K562 (cell line): ENCODE results near the gene FOXO3. TPM values are rescaled to one million over a fixed set of nuclear protein-coding genes. Genes with fewer than 3 reads are reported as not detected.

Source experiments
- ATAC-seq: fragments of 200-7000 bp; cut with Tn5 transposase; 3 replicates; pipeline ENCODE4 v1.9.1; 2020; ENCODE audit warnings: moderate library complexity
- BruUV-seq: library from RNA; stranded (reverse); fragments of 400-500 nt; replicated peaks from 2 replicates; lab custom pipeline; 2021; lab: Mats Ljungman, UMichigan
- CTCF ChIA-PET: fragments of 300-600 bp; formaldehyde crosslinking; extraction: SDS; loops from one replicate; lab custom pipeline; 2021; ENCODE audit warnings: low intra/inter-chr PET ratio; lab: Yijun Ruan, JAX
- POLR2A ChIA-PET: fragments of 300-600, 350-650 bp; sonication (Branson Sonifier 250); formaldehyde crosslinking; extraction: SDS; loops from one replicate; lab custom pipeline; 2021; ENCODE audit warnings: antibody characterized with exemption, inconsistent platforms; lab: Yijun Ruan, JAX
- DNase-seq, 4 experiments: peaks; one replicate each; pipeline versions ENCODE4 v3.0.0 to v3.0.0-alpha.2; 2011 to 2018; ENCODE audit warnings: low spot score in 3 of 4, mixed read lengths in 3 of 4; ENCODE audit errors: extremely low read depth in 1 of 4
- FAIRE-seq: peaks from 2 replicates; lab custom pipeline; 2011; peaks lifted over from hg19 to GRCh38; lab: Jason Lieb, UNC
- H2AFZ ChIP-seq: 2 replicates; pipeline ENCODE4 v1.6.0; 2011; ENCODE audit warnings: low read depth, low read length, control low read depth, inconsistent platforms
- H3K27ac ChIP-seq: fragments of 200-600 bp; 3 replicates; pipeline ENCODE4 v1.8.0; 2011; ENCODE audit warnings: low read depth, mild to moderate bottlenecking, control low read depth, inconsistent platforms, low read length, moderate library complexity, mixed read lengths; ENCODE audit errors: extremely low read depth
- H3K27me3 ChIP-seq, 2 experiments: fragments of 300-600 bp in 1 of 2; 2 replicates in 1 of 2; 3 replicates in 1 of 2; pipeline versions ENCODE4 v1.6.0 to v1.8.0; 2011; ENCODE audit warnings: inconsistent platforms in 2 of 2, low read length in 2 of 2, mild to moderate bottlenecking in 1 of 2, mixed read lengths in 1 of 2, moderate library complexity in 1 of 2; ENCODE audit not compliant: control insufficient read depth in 2 of 2, insufficient read depth in 2 of 2
- H3K36me3 ChIP-seq: fragments of 300-600 bp; 3 replicates; pipeline ENCODE4 v1.8.0; 2011; ENCODE audit warnings: mild to moderate bottlenecking, low read length, inconsistent platforms; ENCODE audit not compliant: control insufficient read depth, insufficient read depth
- H3K4me1 ChIP-seq, 2 experiments: fragments of 200-600 bp in 1 of 2; replicated peaks in 1 of 2; 2 replicates in 1 of 2; 3 replicates in 1 of 2; pipeline versions ENCODE4 v1.5.1 to v1.8.0; 2011; ENCODE audit warnings: inconsistent platforms in 2 of 2, low read length in 2 of 2, mild to moderate bottlenecking in 1 of 2, mixed read lengths in 1 of 2, moderate library complexity in 1 of 2; ENCODE audit not compliant: control insufficient read depth in 2 of 2, insufficient read depth in 2 of 2
- H3K4me2 ChIP-seq: 2 replicates; pipeline ENCODE4 v1.6.1; 2011; ENCODE audit warnings: low read length, control low read depth, inconsistent platforms, mixed read lengths; ENCODE audit not compliant: insufficient read depth
- H3K4me3 ChIP-seq: fragments of 200-600 bp; sonication (generic), shearing (Covaris generic); 2 replicates; pipeline ENCODE4 v1.5.1; 2016; ENCODE audit warnings: control low read depth, inconsistent platforms
- H3K79me2 ChIP-seq: fragments of 200-600 bp; 3 replicates; pipeline ENCODE4 v1.8.0; 2011; ENCODE audit warnings: low read length, inconsistent platforms; ENCODE audit not compliant: control insufficient read depth, insufficient read depth
- H3K9ac ChIP-seq, 2 experiments: 2 replicates each; pipeline versions ENCODE4 v1.6.0 to v1.6.1; 2011; ENCODE audit warnings: low read depth in 2 of 2, low read length in 2 of 2, control low read depth in 1 of 2, inconsistent platforms in 1 of 2, mild to moderate bottlenecking in 1 of 2, mixed read lengths in 1 of 2; ENCODE audit not compliant: insufficient read depth in 1 of 2
- H3K9me1 ChIP-seq: one replicate; pipeline ENCODE4 v1.6.0; 2011; ENCODE audit warnings: inconsistent platforms, mild to moderate bottlenecking, low read length, moderate library complexity; ENCODE audit not compliant: control insufficient read depth, insufficient read depth
- H3K9me3 ChIP-seq: replicated peaks from 2 replicates; pipeline ENCODE4 v1.5.1; 2011; ENCODE audit warnings: low read depth, low read length, inconsistent platforms; ENCODE audit not compliant: control insufficient read depth, insufficient read depth
- H4K20me1 ChIP-seq: replicated peaks from 2 replicates; pipeline ENCODE4 v1.6.1; 2011; ENCODE audit warnings: low read length, inconsistent platforms, mixed read lengths; ENCODE audit not compliant: control insufficient read depth, insufficient read depth
- CCAR2 ChIP-seq: fragments of 200-400 bp; formaldehyde crosslinking; IDR thresholded peaks from 2 replicates; pipeline ENCODE4 v1.6.1; 2017; ENCODE audit warnings: mild to moderate bottlenecking, low read depth, low read length
- DNMT1 ChIP-seq: fragments of 450-650 bp; IDR thresholded peaks from 2 replicates; pipeline ENCODE4 v1.6.1; 2016; ENCODE audit warnings: antibody characterized with exemption, mild to moderate bottlenecking
- ERF ChIP-seq: fragments of 450-650 bp; formaldehyde crosslinking; IDR thresholded peaks from 2 replicates; pipeline ENCODE4 v1.4.0; 2020; ENCODE audit warnings: mild to moderate bottlenecking, mixed read lengths
- LARP7 ChIP-seq: fragments of 450-650 bp; IDR thresholded peaks from 2 replicates; pipeline ENCODE4 v1.6.1; 2016
- MTA2 ChIP-seq: fragments of 450-650 bp; IDR thresholded peaks from 2 replicates; pipeline ENCODE4 v1.6.1; 2016; ENCODE audit warnings: low read depth
- RUNX1 ChIP-seq: sonication (generic); IDR thresholded peaks from 2 replicates; pipeline ENCODE4 v1.6.1; 2016; ENCODE audit warnings: antibody characterized with exemption, low read depth
- SMAD3 ChIP-seq: fragments of 450-650 bp; formaldehyde crosslinking; conservative IDR thresholded peaks from 2 replicates; pipeline ENCODE4 v1.4.0; 2020; ENCODE audit warnings: mild to moderate bottlenecking
- ZSCAN29 ChIP-seq: fragments of 450-650 bp; IDR thresholded peaks from 2 replicates; pipeline ENCODE4 v1.6.1; 2017
- WGBS: fragments of 100-300 bp; shearing (Covaris generic); methylation state at CpG from one replicate; pipeline ENCODE4 v1.1.6; 2016; ENCODE audit warnings: low coverage, mixed read lengths; ENCODE audit not compliant: insufficient coverage; ENCODE audit errors: missing lambda C conversion rate; 5-methylcytosine and 5-hydroxymethylcytosine counted together
- in situ Hi-C: fragments of 300-500 bp; cut with MboI; formaldehyde crosslinking; loops from 4 replicates; pipeline ENCODE4 v1.15.0; 2018; ENCODE audit warnings: inconsistent platforms, mixed read lengths
- intact Hi-C: fragments of 100-400 bp; cut with micrococcal nuclease; formaldehyde crosslinking; loops from 2 replicates; pipeline ENCODE4 v1.14.2; 2022
- polyA plus RNA-seq, 8 experiments: library from polyadenylated mRNA; depleted of rRNA in 4 of 8; stranded (reverse) in 5 of 8; unstranded in 3 of 8; fragments of >200 nt; fragmentation: Nextera tagmentation in 2 of 8; fragmentation: Illumina TruSeq in 1 of 8; extraction: Ambion mirVana in 2 of 8; extraction: Trizol in 1 of 8; gene quantifications; 2 replicates each; pipeline versions ENCODE4 v1.2.1 to v1.2.3, GENCODE V29; 2011 to 2014; ENCODE audit warnings: inconsistent platforms in 1 of 8, missing spikeins in 1 of 8
- total RNA-seq, 7 experiments: library from RNA; depleted of rRNA in 6 of 7; stranded (reverse); fragments of >200 nt in 6 of 7; fragmentation: Illumina TruSeq in 2 of 7; extraction: Trizol in 2 of 7; gene quantifications; 2 replicates each; pipeline versions ENCODE4 v1.2.1 to v1.2.3, GENCODE V29; 2011 to 2021; ENCODE audit warnings: low replicate concordance in 1 of 7
- TF ChIP-seq, protein P1 (sequence below): sonication (generic); formaldehyde crosslinking; IDR thresholded peaks from 2 replicates; pipeline ENCODE4 v1.8.0; 2022; ENCODE audit warnings: missing genetic modification reagents, mild to moderate bottlenecking, borderline replicate concordance

FOXO3 gene
- total and polyA plus RNA-seq, 9 of the 15 experiments (the other 6 are each of a cell fraction or from before 2014, with no cell fraction given): 3.0 to 14.6 (median 6.0) TPM

DNA sequence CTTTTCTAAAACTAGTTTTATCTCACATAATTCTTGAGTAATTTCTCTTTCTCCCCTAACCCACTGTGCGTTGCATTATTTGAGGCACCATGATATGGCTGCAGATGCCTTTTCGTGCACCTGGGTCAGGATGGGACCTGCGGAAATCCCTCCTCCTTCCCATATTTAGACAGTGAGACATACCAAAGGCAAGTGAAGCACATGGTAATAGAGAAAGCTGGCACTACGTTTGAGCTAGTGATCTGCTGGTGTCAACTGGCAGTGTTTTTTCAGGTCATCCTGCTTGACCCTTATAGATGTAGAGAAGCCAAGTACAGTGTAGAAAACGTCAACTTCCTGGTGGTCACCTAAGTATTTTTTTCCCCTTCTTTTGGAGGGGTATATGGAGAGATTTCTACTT, 71.7 kb downstream of the FOXO3 start:
- Histone ChIP-seq H3K4me1 (peaks cover 6 to 43% of the 10 kb centered on the region in 2 experiments), H3K9me1 (no peaks in the 10 kb centered on the region), H3K4me3 (no peak overlapping the region)
- in situ Hi-C loops: no loop called here
- TF ChIP-seq SMAD3 (CRISPR knock-in tag) (no peak), DNMT1 (no peak), CCAR2 (no peak), RUNX1 (no peak), MTA2 (no peak), ERF (CRISPR knock-in tag) (no peak), LARP7 (no peak)
- TF ChIP-seq, all 486 proteins: peak for 0
- ChIA-PET CTCF (no interaction called here), POLR2A (no interaction called here)
- Histone ChIP-seq H3K36me3 (no peaks in the 10 kb centered on the region), H4K20me1 (peaks cover 23% of the 10 kb centered on the region), H3K27me3 (peaks cover 0 to 4% of the 10 kb centered on the region in 2 experiments; a peak in 1 of 5 replicates), H3K27ac (no peak overlapping the region), H3K9ac (no peak overlapping the region), H3K4me2 (no peak overlapping the region), H3K9me3 (no peaks in the 10 kb centered on the region), H2AFZ (no peak overlapping the region), H3K79me2 (peaks cover 23% of the 10 kb centered on the region; the same call in 2 of the 3 replicates)
- intact Hi-C loops: loop anchor here (5.0 kb wide), 1 partner anchor 70 kb away; the partner anchor contains the start of gene FOXO3
- no peak for DNase-seq
- WGBS: 66% methylated on average over 5 of the region's 5 CpGs
- no peak for ATAC-seq
- no peak for FAIRE-seq
- BruUV-seq: no TSS peak

DNA sequence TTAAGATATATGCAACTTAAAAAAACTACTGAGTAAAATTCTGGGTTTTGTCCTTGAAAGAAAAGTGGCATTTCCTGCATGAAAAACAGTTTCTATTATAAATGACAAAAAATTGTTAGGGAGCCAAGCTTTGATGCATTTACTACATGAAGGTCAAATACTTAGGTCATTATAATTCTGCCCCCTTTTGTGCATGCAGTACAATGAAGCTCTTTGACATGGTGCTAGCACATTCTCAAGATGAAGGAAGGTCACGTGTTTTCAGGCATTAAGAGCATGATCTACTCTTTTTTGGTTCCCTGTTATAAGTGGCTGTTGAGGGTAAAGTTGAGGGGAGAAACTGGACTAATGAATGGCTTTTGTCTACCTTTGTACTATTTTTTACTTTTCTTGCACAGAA, 72.7 kb downstream of the FOXO3 start:
- in situ Hi-C loops (no loop called here), intact Hi-C loops (loop anchor here (5.0 kb wide), 1 partner anchor 71 kb away; the partner anchor contains the start of gene FOXO3)
- Histone ChIP-seq H3K79me2 (peaks cover 23% of the 10 kb centered on the region; the same call in 2 of the 3 replicates), H3K36me3 (no peaks in the 10 kb centered on the region), H3K27me3 (peaks cover 0 to 4% of the 10 kb centered on the region in 2 experiments; a peak in 1 of 5 replicates), H3K9me1 (no peaks in the 10 kb centered on the region), H3K4me2 (no peak overlapping the region), H2AFZ (no peak overlapping the region), H3K4me1 (peaks cover 6 to 43% of the 10 kb centered on the region in 2 experiments), H4K20me1 (peaks cover 23% of the 10 kb centered on the region), H3K4me3 (no peak overlapping the region), H3K9me3 (no peaks in the 10 kb centered on the region), H3K9ac (no peak overlapping the region), H3K27ac (no peak overlapping the region)
- POLR2A ChIA-PET: no interaction called here
- CTCF ChIA-PET: no interaction called here
- ATAC-seq (no peak), FAIRE-seq (no peak), DNase-seq (no peak)
- no TSS peak for BruUV-seq
- TF ChIP-seq, protein P1, sequence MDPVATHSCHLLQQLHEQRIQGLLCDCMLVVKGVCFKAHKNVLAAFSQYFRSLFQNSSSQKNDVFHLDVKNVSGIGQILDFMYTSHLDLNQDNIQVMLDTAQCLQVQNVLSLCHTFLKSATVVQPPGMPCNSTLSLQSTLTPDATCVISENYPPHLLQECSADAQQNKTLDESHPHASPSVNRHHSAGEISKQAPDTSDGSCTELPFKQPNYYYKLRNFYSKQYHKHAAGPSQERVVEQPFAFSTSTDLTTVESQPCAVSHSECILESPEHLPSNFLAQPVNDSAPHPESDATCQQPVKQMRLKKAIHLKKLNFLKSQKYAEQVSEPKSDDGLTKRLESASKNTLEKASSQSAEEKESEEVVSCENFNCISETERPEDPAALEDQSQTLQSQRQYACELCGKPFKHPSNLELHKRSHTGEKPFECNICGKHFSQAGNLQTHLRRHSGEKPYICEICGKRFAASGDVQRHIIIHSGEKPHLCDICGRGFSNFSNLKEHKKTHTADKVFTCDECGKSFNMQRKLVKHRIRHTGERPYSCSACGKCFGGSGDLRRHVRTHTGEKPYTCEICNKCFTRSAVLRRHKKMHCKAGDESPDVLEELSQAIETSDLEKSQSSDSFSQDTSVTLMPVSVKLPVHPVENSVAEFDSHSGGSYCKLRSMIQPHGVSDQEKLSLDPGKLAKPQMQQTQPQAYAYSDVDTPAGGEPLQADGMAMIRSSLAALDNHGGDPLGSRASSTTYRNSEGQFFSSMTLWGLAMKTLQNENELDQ (CRISPR knock-in tag): no peak
- no peak for TF ChIP-seq ZSCAN29
- WGBS: 73% methylated on average over 1 of the region's 1 CpG
